ENCODE data around the gene ZDHHC14.
"Not testable (repeated sequence)": the region's sequence is repeated elsewhere in the genome, so short reads cannot be mapped to it uniquely, and the experiment has no call there.

ZDHHC14 gene

DNA sequence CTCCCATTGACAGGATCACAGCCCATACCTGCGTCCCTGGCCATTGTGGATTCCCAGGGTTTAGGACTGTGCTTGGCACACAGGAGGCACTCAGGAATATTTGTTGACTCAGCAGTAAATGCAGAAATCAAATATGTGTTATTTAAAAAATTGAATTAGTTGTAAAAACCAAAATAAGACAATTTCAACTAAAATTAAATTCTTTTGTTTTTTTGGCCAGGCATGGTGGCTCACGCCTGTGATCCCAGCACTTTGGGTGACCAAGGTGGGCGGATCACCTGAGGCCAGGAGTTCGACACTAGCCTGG, 85.3 kb downstream of the ZDHHC14 start:
- no peak overlapping the region for H3K27ac ChIP-seq (ENCODE audit: low read depth, low read length)
- no peaks in the 10 kb centered on the region for H3K36me3 ChIP-seq (ENCODE audit: insufficient read depth, low read length)
- no peak overlapping the region for H3K4me3 ChIP-seq (ENCODE audit: low read depth, low read length)
- no peak overlapping the region for H2AFZ ChIP-seq (ENCODE audit: low read length, unreplicated experiment)
- H3K79me2 ChIP-seq (ENCODE audit: control insufficient read depth, insufficient read depth, low read length, unreplicated experiment) = no peaks in the 10 kb centered on the region
- H3K4me1 ChIP-seq (ENCODE audit: control insufficient read depth, insufficient read depth, low read length, unreplicated experiment) = no peaks in the 10 kb centered on the region
- H3K27me3 ChIP-seq (ENCODE audit: insufficient read depth, low read length) = no peaks in the 10 kb centered on the region

DNA sequence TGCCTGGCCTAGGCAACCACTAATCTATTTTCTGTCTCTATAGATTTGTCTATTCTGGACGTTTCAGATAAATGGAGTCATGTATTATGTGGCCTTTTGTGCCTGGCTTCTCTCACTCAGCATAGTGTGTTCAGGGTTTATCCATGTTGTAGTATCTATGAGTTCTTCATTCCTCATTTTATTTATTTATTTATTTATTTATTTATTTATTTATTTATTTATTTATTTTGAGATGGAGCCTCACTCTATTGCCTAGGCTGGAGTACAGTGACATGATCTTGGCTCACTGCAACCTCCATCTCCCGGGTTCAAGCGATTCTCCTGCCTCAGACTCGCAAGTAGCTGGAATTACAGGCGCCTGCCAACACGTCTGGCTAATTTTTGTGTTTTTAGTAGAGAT, 86.3 kb downstream of the ZDHHC14 start:
- H3K4me1 ChIP-seq (ENCODE audit: control insufficient read depth, insufficient read depth, low read length, unreplicated experiment); H3K27ac ChIP-seq (ENCODE audit: low read depth, low read length); H3K4me3 ChIP-seq (ENCODE audit: low read depth, low read length); H3K79me2 ChIP-seq (ENCODE audit: control insufficient read depth, insufficient read depth, low read length, unreplicated experiment); H3K36me3 ChIP-seq (ENCODE audit: insufficient read depth, low read length); H3K27me3 ChIP-seq (ENCODE audit: insufficient read depth, low read length); H2AFZ ChIP-seq (ENCODE audit: low read length, unreplicated experiment): not testable (repeated sequence)

- Histone ChIP-seq H2AFZ (ENCODE audit: low read length, unreplicated experiment) (no peak overlapping the region), H3K27ac (ENCODE audit: low read depth, low read length) (no peak overlapping the region), H3K4me1 (ENCODE audit: control insufficient read depth, insufficient read depth, low read length, unreplicated experiment) (no peaks in the 10 kb centered on the region), H3K4me3 (ENCODE audit: low read depth, low read length) (no peak overlapping the region), H3K79me2 (ENCODE audit: control insufficient read depth, insufficient read depth, low read length, unreplicated experiment) (no peaks in the 10 kb centered on the region), H3K36me3 (ENCODE audit: insufficient read depth, low read length) (no peaks in the 10 kb centered on the region), H3K27me3 (ENCODE audit: insufficient read depth, low read length) (no peaks in the 10 kb centered on the region)
Observed at GRCh38 chr6:157468054-157468453, 87.1 kb downstream of the ZDHHC14 start.

GRCh38 chr6:157468574-157468973, 87.6 kb downstream of the ZDHHC14 start:
- H3K79me2 ChIP-seq (ENCODE audit: control insufficient read depth, insufficient read depth, low read length, unreplicated experiment) = no peaks in the 10 kb centered on the region
- no peaks in the 10 kb centered on the region for H3K4me1 ChIP-seq (ENCODE audit: control insufficient read depth, insufficient read depth, low read length, unreplicated experiment)
- H3K36me3 ChIP-seq (ENCODE audit: insufficient read depth, low read length) = no peaks in the 10 kb centered on the region
- no peak overlapping the region for H3K4me3 ChIP-seq (ENCODE audit: low read depth, low read length)
- no peaks in the 10 kb centered on the region for H3K27me3 ChIP-seq (ENCODE audit: insufficient read depth, low read length)
- no peak overlapping the region for H3K27ac ChIP-seq (ENCODE audit: low read depth, low read length)
- H2AFZ ChIP-seq (ENCODE audit: low read length, unreplicated experiment) = no peak overlapping the region

DNA sequence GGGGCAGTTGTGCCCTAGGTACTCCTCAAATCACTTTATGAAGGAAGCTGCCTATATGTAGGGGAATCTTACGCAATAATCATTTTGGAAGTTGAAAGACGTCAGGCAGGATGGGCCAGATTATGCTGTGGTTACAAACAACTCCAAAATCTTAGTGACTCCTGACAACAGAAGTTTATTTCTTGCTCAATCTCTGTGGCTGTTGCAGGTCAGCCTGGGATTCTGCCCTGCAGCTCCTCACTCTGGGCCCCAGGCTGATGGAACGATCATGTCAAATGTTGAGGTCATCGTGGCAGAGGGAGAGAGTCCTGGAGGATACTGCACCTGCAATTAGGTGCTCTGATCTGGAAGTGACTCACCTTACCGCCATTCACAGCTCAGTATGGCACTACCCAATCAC, 88.4 kb downstream of the ZDHHC14 start:
- H3K27me3 ChIP-seq (ENCODE audit: insufficient read depth, low read length) = no peaks in the 10 kb centered on the region
- H3K79me2 ChIP-seq (ENCODE audit: control insufficient read depth, insufficient read depth, low read length, unreplicated experiment) = no peaks in the 10 kb centered on the region
- H3K4me3 ChIP-seq (ENCODE audit: low read depth, low read length) = no peak overlapping the region
- no peaks in the 10 kb centered on the region for H3K36me3 ChIP-seq (ENCODE audit: insufficient read depth, low read length)
- H3K27ac ChIP-seq (ENCODE audit: low read depth, low read length) = no peak overlapping the region
- H2AFZ ChIP-seq (ENCODE audit: low read length, unreplicated experiment) = no peak overlapping the region
- no peaks in the 10 kb centered on the region for H3K4me1 ChIP-seq (ENCODE audit: control insufficient read depth, insufficient read depth, low read length, unreplicated experiment)

DNA sequence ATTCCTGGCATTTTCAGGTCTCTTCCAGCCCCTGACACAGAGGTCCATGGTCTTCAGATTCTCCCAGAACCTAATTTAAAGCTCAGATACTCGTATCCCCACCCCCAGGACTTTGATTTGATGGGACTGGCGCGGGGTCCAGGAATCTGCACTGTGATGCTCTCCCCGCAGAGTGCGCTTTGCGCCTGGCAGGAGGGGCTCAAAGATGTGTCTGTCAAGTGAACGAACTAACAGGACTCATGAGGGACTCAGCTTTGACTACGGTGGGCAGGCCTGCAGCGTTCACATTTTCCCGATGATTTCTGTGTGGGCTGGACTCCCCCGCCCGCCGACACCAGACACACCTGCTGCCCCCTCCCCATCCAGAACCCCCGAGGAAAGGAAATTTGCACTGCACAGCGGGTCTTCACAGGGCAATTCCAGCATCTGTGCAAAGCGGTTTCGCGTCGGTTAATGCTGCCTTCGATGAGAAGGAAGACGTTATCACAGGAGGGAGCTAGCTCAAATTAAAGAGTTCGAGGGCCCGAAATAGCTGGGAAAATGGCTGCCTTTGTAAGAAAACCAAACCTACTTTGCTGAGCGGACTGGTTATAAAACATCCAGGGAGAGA, 90.2 kb downstream of the ZDHHC14 start:
- no peaks in the 10 kb centered on the region for H3K36me3 ChIP-seq (ENCODE audit: insufficient read depth, low read length)
- no peak overlapping the region for H3K27ac ChIP-seq (ENCODE audit: low read depth, low read length)
- no peak overlapping the region for H2AFZ ChIP-seq (ENCODE audit: low read length, unreplicated experiment)
- no peaks in the 10 kb centered on the region for H3K79me2 ChIP-seq (ENCODE audit: control insufficient read depth, insufficient read depth, low read length, unreplicated experiment)
- H3K4me1 ChIP-seq (ENCODE audit: control insufficient read depth, insufficient read depth, low read length, unreplicated experiment) = no peaks in the 10 kb centered on the region
- H3K4me3 ChIP-seq (ENCODE audit: low read depth, low read length) = no peak overlapping the region
- H3K27me3 ChIP-seq (ENCODE audit: insufficient read depth, low read length) = no peaks in the 10 kb centered on the region

- H3K4me1 ChIP-seq (ENCODE audit: control insufficient read depth, insufficient read depth, low read length, unreplicated experiment) = no peaks in the 10 kb centered on the region
Observed at GRCh38 chr6:157471895-157472686, 91.1 kb downstream of the ZDHHC14 start.

DNA sequence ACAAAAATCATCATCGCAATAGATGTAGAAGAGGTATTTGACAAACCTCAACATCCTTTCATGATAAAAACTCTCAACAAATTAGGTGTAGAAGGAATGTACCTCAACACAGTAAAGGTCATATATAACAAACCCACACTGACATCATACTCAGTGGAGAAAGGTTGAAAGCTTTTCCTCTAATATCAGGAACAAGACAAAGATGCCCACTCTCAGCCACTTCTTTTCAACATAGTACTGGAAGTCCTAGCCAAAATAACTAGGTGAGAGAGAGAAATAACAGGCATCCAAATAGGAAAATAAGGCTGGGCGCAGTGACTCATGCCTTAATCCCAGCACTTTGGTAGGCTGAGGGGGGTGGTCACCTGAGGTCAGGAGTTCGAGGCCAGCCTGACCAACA, 95.8 kb downstream of the ZDHHC14 start:
- H3K79me2 ChIP-seq (ENCODE audit: control insufficient read depth, insufficient read depth, low read length, unreplicated experiment) = no peaks in the 10 kb centered on the region
- no peak overlapping the region for H3K4me3 ChIP-seq (ENCODE audit: low read depth, low read length)
- H3K27me3 ChIP-seq (ENCODE audit: insufficient read depth, low read length) = no peaks in the 10 kb centered on the region
- no peaks in the 10 kb centered on the region for H3K36me3 ChIP-seq (ENCODE audit: insufficient read depth, low read length)
- no peaks in the 10 kb centered on the region for H3K4me1 ChIP-seq (ENCODE audit: control insufficient read depth, insufficient read depth, low read length, unreplicated experiment)
- H2AFZ ChIP-seq (ENCODE audit: low read length, unreplicated experiment) = no peak overlapping the region
- no peak overlapping the region for H3K27ac ChIP-seq (ENCODE audit: low read depth, low read length)

More at GRCh38 chr6:157471895-157472686, 91.1 kb downstream of the ZDHHC14 start:
- Histone ChIP-seq H3K36me3 (ENCODE audit: insufficient read depth, low read length) (no peaks in the 10 kb centered on the region), H3K4me3 (ENCODE audit: low read depth, low read length) (no peak overlapping the region), H3K27me3 (ENCODE audit: insufficient read depth, low read length) (no peaks in the 10 kb centered on the region), H2AFZ (ENCODE audit: low read length, unreplicated experiment) (no peak overlapping the region), H3K27ac (ENCODE audit: low read depth, low read length) (no peak overlapping the region), H3K79me2 (ENCODE audit: control insufficient read depth, insufficient read depth, low read length, unreplicated experiment) (no peaks in the 10 kb centered on the region)

DNA sequence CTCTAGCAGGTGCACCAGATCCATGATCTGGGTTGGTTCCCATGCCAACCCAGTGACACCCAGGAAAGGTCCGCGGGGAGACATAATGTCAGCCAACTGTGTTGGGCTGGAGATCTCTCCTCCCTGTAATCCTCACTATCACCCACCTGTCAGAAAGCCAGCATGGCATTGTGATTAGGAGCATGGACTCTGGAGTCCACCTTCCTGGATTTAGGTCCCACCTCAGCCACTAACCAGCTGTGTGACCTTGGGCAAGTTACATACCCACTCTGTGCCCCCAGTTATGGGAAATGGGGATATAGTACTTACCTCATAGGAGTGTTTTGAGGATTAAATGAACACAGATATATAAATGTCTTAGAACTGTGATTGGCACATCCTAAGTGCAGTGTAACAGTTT, 97.9 kb downstream of the ZDHHC14 start:
- no peaks in the 10 kb centered on the region for H3K27me3 ChIP-seq (ENCODE audit: insufficient read depth, low read length)
- no peak overlapping the region for H3K4me3 ChIP-seq (ENCODE audit: low read depth, low read length)
- H3K79me2 ChIP-seq (ENCODE audit: control insufficient read depth, insufficient read depth, low read length, unreplicated experiment) = no peaks in the 10 kb centered on the region
- no peaks in the 10 kb centered on the region for H3K4me1 ChIP-seq (ENCODE audit: control insufficient read depth, insufficient read depth, low read length, unreplicated experiment)
- H3K27ac ChIP-seq (ENCODE audit: low read depth, low read length) = no peak overlapping the region
- H3K36me3 ChIP-seq (ENCODE audit: insufficient read depth, low read length) = no peaks in the 10 kb centered on the region
- no peak overlapping the region for H2AFZ ChIP-seq (ENCODE audit: low read length, unreplicated experiment)

- Histone ChIP-seq H3K79me2 (ENCODE audit: control insufficient read depth, insufficient read depth, low read length, unreplicated experiment) (no peaks in the 10 kb centered on the region), H3K27me3 (ENCODE audit: insufficient read depth, low read length) (no peaks in the 10 kb centered on the region), H3K4me3 (ENCODE audit: low read depth, low read length) (no peak overlapping the region), H3K27ac (ENCODE audit: low read depth, low read length) (no peak overlapping the region), H2AFZ (ENCODE audit: low read length, unreplicated experiment) (no peak overlapping the region), H3K4me1 (ENCODE audit: control insufficient read depth, insufficient read depth, low read length, unreplicated experiment) (no peaks in the 10 kb centered on the region), H3K36me3 (ENCODE audit: insufficient read depth, low read length) (no peaks in the 10 kb centered on the region)
Observed at GRCh38 chr6:157479464-157480303, 98.7 kb downstream of the ZDHHC14 start.

Measured in ACC112 (cell line).